Measurements from ENCODE around the gene PXMP2.
"Not testable (repeated sequence)": the region's sequence is repeated elsewhere in the genome, so short reads cannot be mapped to it uniquely, and the experiment has no call there.

The PXMP2 gene

GRCh38 chr12:132692030-132692429 is 4.6 kb downstream of the PXMP2 start:
- not testable (repeated sequence) for DNase-seq (ENCODE audit: low read depth, low spot score)

- DNase-seq (ENCODE audit: low read depth, low spot score): not testable (repeated sequence)
These were observed 7.5 kb downstream of the PXMP2 start for GRCh38 chr12:132694888-132695287.

- no peak for DNase-seq (ENCODE audit: low read depth, low spot score)
These were observed 8.0 kb downstream of the PXMP2 start for GRCh38 chr12:132695431-132695830.

- no peak for DNase-seq (ENCODE audit: low read depth, low spot score)
These were observed 11.0 kb downstream of the PXMP2 start for GRCh38 chr12:132698341-132698740.

GRCh38 chr12:132700212-132700822 is 12.9 kb downstream of the PXMP2 start:
- no peak for DNase-seq (ENCODE audit: low read depth, low spot score)

GRCh38 chr12:132702640-132703039 is 15.3 kb downstream of the PXMP2 start:
- no peak for DNase-seq (ENCODE audit: low read depth, low spot score)

- DNase-seq (ENCODE audit: low read depth, low spot score): no peak
These were observed 16.3 kb downstream of the PXMP2 start for GRCh38 chr12:132703641-132704040.

GRCh38 chr12:132707241-132707640 is 19.9 kb downstream of the PXMP2 start:
- no peak for DNase-seq (ENCODE audit: low read depth, low spot score)

GRCh38 chr12:132708150-132708549 is 20.8 kb downstream of the PXMP2 start:
- DNase-seq (ENCODE audit: low read depth, low spot score): no peak

- no peak for DNase-seq (ENCODE audit: low read depth, low spot score)
These were observed 22.6 kb downstream of the PXMP2 start for GRCh38 chr12:132710043-132710404.

GRCh38 chr12:132710405-132711079 is 23.2 kb downstream of the PXMP2 start, which contains the start of gene PGAM5:
Gene PGAM5, plus strand, starts transcription at chr12:132710842. Its CDS starts 35 bp downstream, at chr12:132710877.
- DNase-seq (ENCODE audit: low read depth, low spot score): peak; percentile 82

GRCh38 chr12:132711080-132711843 is 23.9 kb downstream of the PXMP2 start:
- DNase-seq (ENCODE audit: low read depth, low spot score): no peak

- DNase-seq (ENCODE audit: low read depth, low spot score): no peak
These were observed 25.7 kb downstream of the PXMP2 start for GRCh38 chr12:132713123-132713522.

GRCh38 chr12:132715874-132716273 is 28.5 kb downstream of the PXMP2 start:
- no peak for DNase-seq (ENCODE audit: low read depth, low spot score)

GRCh38 chr12:132716356-132716755 is 29.0 kb downstream of the PXMP2 start:
- no peak for DNase-seq (ENCODE audit: low read depth, low spot score)

- no peak for DNase-seq (ENCODE audit: low read depth, low spot score)
These were observed 29.6 kb downstream of the PXMP2 start for GRCh38 chr12:132717011-132717410.

GRCh38 chr12:132717531-132718387 is 30.4 kb downstream of the PXMP2 start:
- no peak for DNase-seq (ENCODE audit: low read depth, low spot score)

- no peak for DNase-seq (ENCODE audit: low read depth, low spot score)
These were observed 31.3 kb downstream of the PXMP2 start for GRCh38 chr12:132718644-132719043.

GRCh38 chr12:132719141-132719953 is 32.0 kb downstream of the PXMP2 start:
- DNase-seq (ENCODE audit: low read depth, low spot score): no peak

GRCh38 chr12:132719954-132720324 is 32.6 kb downstream of the PXMP2 start:
- DNase-seq (ENCODE audit: low read depth, low spot score): no peak
